Cardiac muscle cell (in vitro differentiated cells and primary cell): ENCODE data around the gene SLC35F3. TPM values are rescaled to one million over a fixed set of nuclear protein-coding genes. Genes with fewer than 3 reads are reported as not detected.
"Not testable (repeated sequence)": the region's sequence is repeated elsewhere in the genome, so short reads cannot be mapped to it uniquely, and the experiment has no call there.

Source experiments
- DNase-seq, 2 donors: peaks; one replicate each; pipeline versions ENCODE4 v3.0.0 to v3.0.0-alpha.2; 2010 to 2017; ENCODE audit warnings: low read depth in 1 of 2, low spot score in 1 of 2
- H3K27ac ChIP-seq: fragments of 200-600 bp; sonication (generic); 2 replicates; pipeline ENCODE4 v1.5.1; 2016
- H3K27me3 ChIP-seq: fragments of 200-600 bp; sonication (generic); 2 replicates; pipeline ENCODE4 v1.6.0; 2016; ENCODE audit warnings: control low read depth
- H3K36me3 ChIP-seq: fragments of 200-600 bp; sonication (generic); 2 replicates; pipeline ENCODE4 v1.5.1; 2016; ENCODE audit warnings: control low read depth
- H3K4me1 ChIP-seq: fragments of 200-600 bp; sonication (generic); 2 replicates; pipeline ENCODE4 v1.8.1; 2017; ENCODE audit warnings: low read depth, mild to moderate bottlenecking, mixed run types
- H3K4me3 ChIP-seq: fragments of 200-600 bp; sonication (generic); 2 replicates; pipeline ENCODE4 v1.5.1; 2016; ENCODE audit warnings: mild to moderate bottlenecking
- H3K9me3 ChIP-seq: fragments of 200-600 bp; sonication (generic); 2 replicates; pipeline ENCODE4 v1.5.1; 2017; ENCODE audit warnings: low read depth, mild to moderate bottlenecking, control low read depth
- CTCF ChIP-seq: IDR thresholded peaks from 2 replicates; pipeline ENCODE4 v1.5.1; 2012; ENCODE audit warnings: low read depth, mild to moderate bottlenecking, low read length
- polyA plus RNA-seq: library from polyadenylated mRNA; unstranded; fragments of >200 nt; fragmentation: Nextera tagmentation; extraction: Ambion mirVana; gene quantifications from 2 replicates; pipeline ENCODE4 v1.2.1, GENCODE V29; 2016
- total RNA-seq: library from RNA; depleted of rRNA; stranded (reverse); fragments of >200 nt; gene quantifications from 2 replicates; pipeline ENCODE4 v1.2.3, GENCODE V29; 2016

The SLC35F3 gene
- total and polyA plus RNA-seq, 2 experiments from 2014 or later = 0.98 to 2.0 TPM

- no peaks in the 10 kb centered on the region for H3K9me3 ChIP-seq
- no peak for DNase-seq
- no peak overlapping the region for H3K27ac ChIP-seq
These were observed 244.3 kb downstream of the SLC35F3 start for GRCh38 chr1:234148816-234149215.

GRCh38 chr1:234149217-234149616 lies 244.7 kb downstream of the SLC35F3 start:
- Histone ChIP-seq H3K27me3 (no peaks in the 10 kb centered on the region), H3K36me3 (no peaks in the 10 kb centered on the region), H3K9me3 (no peaks in the 10 kb centered on the region), H3K4me1 (no peaks in the 10 kb centered on the region), H3K27ac (no peak overlapping the region), H3K4me3 (no peak overlapping the region)
- DNase-seq = no peak
- TF ChIP-seq CTCF = no peak

More at GRCh38 chr1:234148816-234149215, 244.3 kb downstream of the SLC35F3 start:
- H3K4me3 ChIP-seq = no peak overlapping the region
- H3K4me1 ChIP-seq = no peaks in the 10 kb centered on the region
- no peak for TF ChIP-seq CTCF
- H3K27me3 ChIP-seq = no peaks in the 10 kb centered on the region
- no peaks in the 10 kb centered on the region for H3K36me3 ChIP-seq

- no peaks in the 10 kb centered on the region for H3K4me1 ChIP-seq
- DNase-seq = no peak
- no peaks in the 10 kb centered on the region for H3K27me3 ChIP-seq
- H3K4me3 ChIP-seq = no peak overlapping the region
- H3K9me3 ChIP-seq = no peaks in the 10 kb centered on the region
- H3K27ac ChIP-seq = no peak overlapping the region
- no peak for TF ChIP-seq CTCF
- no peaks in the 10 kb centered on the region for H3K36me3 ChIP-seq
These were observed 246.4 kb downstream of the SLC35F3 start for GRCh38 chr1:234150892-234151291.

GRCh38 chr1:234152344-234152743 lies 247.9 kb downstream of the SLC35F3 start:
- not testable (repeated sequence) for H3K4me3 ChIP-seq, DNase-seq, H3K27me3 ChIP-seq, H3K27ac ChIP-seq, H3K4me1 ChIP-seq, H3K9me3 ChIP-seq, H3K36me3 ChIP-seq

- Histone ChIP-seq H3K36me3 (no peaks in the 10 kb centered on the region), H3K27ac (no peak overlapping the region), H3K4me1 (no peaks in the 10 kb centered on the region), H3K4me3 (no peak overlapping the region), H3K27me3 (no peaks in the 10 kb centered on the region), H3K9me3 (no peaks in the 10 kb centered on the region)
- peak; percentile 78 to 82 for DNase-seq
- TF ChIP-seq CTCF = peak; percentile 74
These were observed 250.1 kb downstream of the SLC35F3 start for GRCh38 chr1:234154320-234155251.

GRCh38 chr1:234162661-234163060 lies 258.2 kb downstream of the SLC35F3 start:
- Histone ChIP-seq H3K27ac (no peak overlapping the region), H3K4me3 (no peak overlapping the region), H3K36me3 (no peaks in the 10 kb centered on the region), H3K4me1 (no peaks in the 10 kb centered on the region), H3K27me3 (no peaks in the 10 kb centered on the region), H3K9me3 (no peaks in the 10 kb centered on the region)
- DNase-seq = no peak
- no peak for TF ChIP-seq CTCF
